ENCODE measurements around the gene USP47. TPM values are rescaled to one million over a fixed set of nuclear protein-coding genes. Genes with fewer than 3 reads are reported as not detected.
"Not testable (repeated sequence)": the region's sequence is repeated elsewhere in the genome, so short reads cannot be mapped to it uniquely, and the experiment has no call there.

The USP47 gene
- total RNA-seq, 4 donors from 2014 or later = 50.3 to 83.0 (median 69.6) TPM

DNA sequence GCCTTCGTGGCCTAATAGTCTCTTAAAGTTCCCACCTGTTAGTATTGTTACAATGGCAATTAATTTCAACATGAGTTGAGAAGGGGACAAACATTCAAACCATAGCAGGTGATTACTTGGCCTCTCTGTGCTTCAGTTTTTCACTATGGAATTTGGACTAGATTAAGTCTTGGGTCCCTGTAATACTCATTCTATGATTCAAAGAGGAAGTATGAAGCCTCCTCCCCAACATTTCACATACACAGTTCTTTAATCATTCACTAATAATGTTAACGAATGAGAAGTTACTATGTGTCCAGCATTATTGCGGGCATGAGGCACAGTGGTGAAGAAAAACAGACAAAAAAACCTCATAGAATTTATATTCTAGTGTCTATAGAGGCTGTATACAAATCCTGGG, 19.9 kb upstream of the USP47 start:
- 66 to 77% methylated on average over 3 of the region's 3 CpGs for WGBS, 2 donors
- intact Hi-C loops (cut with DNase I; ENCODE audit: low total_unique reads) = no loop called here
- H3K4me3 ChIP-seq (ENCODE audit: low read depth, poor library complexity, severe bottlenecking) = no peak overlapping the region
- TF ChIP-seq POLR2A (IDR thresholded peaks at IDR 0.05) = no peak
- no peak for TF ChIP-seq CTCF (IDR thresholded peaks at IDR 0.05)
- no peak for DNase-seq (ENCODE audit: low spot score in 2 of 2)

- intact Hi-C loops (cut with DNase I; ENCODE audit: low total_unique reads) = no loop called here
- no peak for DNase-seq (ENCODE audit: low spot score in 2 of 2)
- H3K4me3 ChIP-seq (ENCODE audit: low read depth, poor library complexity, severe bottlenecking) = no peak overlapping the region
- WGBS, 2 donors = 55 to 60% methylated on average over 4 of the region's 4 CpGs
- no peak for TF ChIP-seq CTCF (IDR thresholded peaks at IDR 0.05)
- TF ChIP-seq POLR2A (IDR thresholded peaks at IDR 0.05) = no peak
These were observed 18.8 kb upstream of the USP47 start for GRCh38 chr11:11822946-11823345.

- no peak for DNase-seq (ENCODE audit: low spot score in 2 of 2)
- H3K4me3 ChIP-seq (ENCODE audit: low read depth, poor library complexity, severe bottlenecking) = no peak overlapping the region
- no peak for TF ChIP-seq POLR2A (IDR thresholded peaks at IDR 0.05)
- TF ChIP-seq CTCF (IDR thresholded peaks at IDR 0.05) = no peak
- intact Hi-C loops (cut with DNase I; ENCODE audit: low total_unique reads) = no loop called here
- 91 to 98% methylated on average over 1 of the region's 1 CpG for WGBS, 2 donors
These were observed 15.5 kb upstream of the USP47 start for GRCh38 chr11:11826260-11826659.

GRCh38 chr11:11827272-11827671, 14.5 kb upstream of the USP47 start:
- WGBS, 2 donors = 81 to 84% methylated on average over 7 of the region's 7 CpGs
- no peak overlapping the region for H3K4me3 ChIP-seq (ENCODE audit: low read depth, poor library complexity, severe bottlenecking)
- intact Hi-C loops (cut with DNase I; ENCODE audit: low total_unique reads) = no loop called here
- DNase-seq (ENCODE audit: low spot score in 2 of 2) = no peak
- TF ChIP-seq CTCF (IDR thresholded peaks at IDR 0.05) (no peak), POLR2A (IDR thresholded peaks at IDR 0.05) (no peak)

DNA sequence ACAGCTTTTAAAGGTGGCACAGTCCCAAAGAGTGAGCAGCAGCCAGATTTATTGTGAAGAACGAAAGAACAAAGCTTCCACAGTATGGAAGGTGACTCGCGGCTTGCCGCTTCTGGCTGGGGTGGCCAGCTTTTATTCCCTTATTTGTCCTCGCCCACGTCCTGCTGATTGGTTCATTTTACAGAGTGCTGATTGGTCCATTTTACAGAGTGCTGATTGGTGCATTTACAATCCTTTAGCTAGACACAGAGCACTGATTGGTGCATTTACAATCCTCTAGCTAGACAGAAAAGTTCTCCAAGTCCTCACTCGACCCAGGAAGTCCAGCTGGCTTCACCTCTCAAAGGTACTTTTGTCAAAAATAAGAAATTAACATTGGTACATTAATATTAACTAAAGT, 10.4 kb upstream of the USP47 start:
- whole genome bisulfite sequencing, 2 donors = 79 to 86% methylated on average over 7 of the region's 7 CpGs
- DNase-seq (ENCODE audit: low spot score in 2 of 2); intact Hi-C loops (cut with DNase I; ENCODE audit: low total_unique reads); H3K4me3 ChIP-seq (ENCODE audit: low read depth, poor library complexity, severe bottlenecking): not testable (repeated sequence)

- WGBS, 2 donors = 94 to 95% methylated on average over 2 of the region's 2 CpGs
- no peak for TF ChIP-seq CTCF (IDR thresholded peaks at IDR 0.05)
- TF ChIP-seq POLR2A (IDR thresholded peaks at IDR 0.05) = no peak
- intact Hi-C loops (cut with DNase I; ENCODE audit: low total_unique reads) = no loop called here
- DNase-seq (ENCODE audit: low spot score in 2 of 2) = no peak
- H3K4me3 ChIP-seq (ENCODE audit: low read depth, poor library complexity, severe bottlenecking) = no peak overlapping the region
These were observed 5.0 kb upstream of the USP47 start for GRCh38 chr11:11836676-11837231.

Measured in lower leg skin (tissue), 4 donors.